Fibroblast of peridontal ligament (primary cell): ENCODE measurements around the gene RET.

Experiments used
- DNase-seq: peaks from one replicate; pipeline ENCODE4 v3.0.0-alpha.2; 2010; ENCODE audit errors: extremely low read depth

Gene RET

DNA sequence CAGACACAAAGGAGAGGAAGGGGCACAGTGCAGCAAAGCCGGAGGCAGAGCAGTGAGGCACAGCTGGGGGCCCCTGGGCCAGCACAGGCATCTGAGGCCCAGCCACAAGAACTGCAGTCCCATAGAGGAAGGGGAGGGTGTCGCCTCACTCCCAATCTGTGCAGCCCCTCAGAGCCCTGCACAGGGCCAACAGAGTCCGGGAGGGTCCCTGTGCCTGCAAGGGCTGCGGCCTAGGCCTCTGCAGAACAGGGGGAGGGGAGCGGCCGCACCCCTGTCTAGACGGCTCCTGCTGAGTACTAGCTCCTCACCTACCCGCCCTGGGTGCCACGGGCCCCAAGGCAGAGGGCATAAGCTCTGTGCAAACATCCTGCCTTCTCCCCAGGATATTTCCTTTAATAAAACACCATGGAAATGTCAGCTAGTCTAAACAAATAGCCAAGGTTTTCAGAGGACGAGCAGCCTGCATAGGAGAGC, 32.4 kb upstream of the RET start:
- DNase-seq: no peak

DNA sequence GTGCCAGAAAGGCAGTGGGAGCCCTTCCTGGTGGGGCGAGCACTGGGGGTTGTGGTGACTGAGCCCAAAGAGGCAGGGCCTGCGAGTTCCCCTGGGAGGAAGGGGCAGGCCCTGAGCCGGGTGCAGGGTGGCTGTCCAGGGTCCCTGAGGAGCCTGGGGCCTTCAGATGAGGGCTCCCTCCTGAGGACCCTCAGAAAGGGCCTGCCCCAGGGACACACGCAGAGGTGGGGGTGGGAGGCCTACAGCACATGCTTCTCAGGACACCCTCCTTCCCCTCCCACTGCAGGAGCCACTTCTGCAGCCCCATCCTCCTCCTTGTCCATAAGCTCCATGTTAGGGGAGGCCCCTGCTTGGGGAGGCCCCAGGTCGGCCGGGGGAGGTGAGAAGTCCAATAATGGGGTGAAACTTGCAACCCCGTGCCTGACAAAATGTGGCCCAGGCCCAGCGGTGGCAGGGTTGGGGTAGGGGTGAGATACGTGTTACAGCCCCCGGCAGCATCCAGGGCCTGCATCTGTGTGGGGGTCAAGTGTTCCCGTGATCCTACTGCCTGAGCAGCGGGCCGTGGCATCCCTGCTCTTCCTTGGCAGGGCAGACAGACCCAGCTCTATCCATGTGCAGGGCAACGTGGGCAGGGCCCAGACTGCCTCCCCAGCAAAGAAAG, 31.8 kb upstream of the RET start:
- no peak for DNase-seq

DNA sequence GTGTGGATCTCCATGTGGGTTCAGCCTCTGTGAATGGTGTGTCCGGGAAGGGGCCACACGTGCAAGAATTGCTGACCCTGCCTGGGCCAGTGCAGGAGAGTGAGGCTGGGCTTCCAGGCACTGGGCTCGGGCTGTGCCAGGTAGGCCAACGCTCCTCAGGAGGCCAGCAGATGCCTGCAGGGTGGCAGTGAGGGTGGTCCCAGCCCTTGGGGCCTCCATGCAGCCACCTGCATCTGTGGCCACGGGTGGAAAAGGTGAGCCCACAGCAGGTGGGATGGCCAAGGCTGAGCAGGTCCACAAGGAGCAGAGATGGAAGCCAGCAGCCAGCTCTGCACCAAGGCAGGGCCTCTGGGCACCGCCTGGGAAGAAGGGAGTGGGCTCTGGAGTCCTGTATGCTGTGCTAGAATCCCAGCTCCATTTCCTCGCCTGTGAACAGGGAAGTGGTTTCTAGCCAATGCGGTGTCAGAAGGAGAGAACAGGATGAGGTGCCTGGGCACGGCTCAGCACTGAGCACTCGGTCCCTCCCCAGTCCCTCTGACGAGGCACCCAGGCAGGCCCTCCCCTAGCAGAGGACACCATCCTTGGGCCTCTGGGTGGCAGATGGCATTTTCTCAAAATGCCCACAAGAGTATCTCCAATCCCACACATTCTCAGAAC, 31.1 kb upstream of the RET start:
- no peak for DNase-seq

DNA sequence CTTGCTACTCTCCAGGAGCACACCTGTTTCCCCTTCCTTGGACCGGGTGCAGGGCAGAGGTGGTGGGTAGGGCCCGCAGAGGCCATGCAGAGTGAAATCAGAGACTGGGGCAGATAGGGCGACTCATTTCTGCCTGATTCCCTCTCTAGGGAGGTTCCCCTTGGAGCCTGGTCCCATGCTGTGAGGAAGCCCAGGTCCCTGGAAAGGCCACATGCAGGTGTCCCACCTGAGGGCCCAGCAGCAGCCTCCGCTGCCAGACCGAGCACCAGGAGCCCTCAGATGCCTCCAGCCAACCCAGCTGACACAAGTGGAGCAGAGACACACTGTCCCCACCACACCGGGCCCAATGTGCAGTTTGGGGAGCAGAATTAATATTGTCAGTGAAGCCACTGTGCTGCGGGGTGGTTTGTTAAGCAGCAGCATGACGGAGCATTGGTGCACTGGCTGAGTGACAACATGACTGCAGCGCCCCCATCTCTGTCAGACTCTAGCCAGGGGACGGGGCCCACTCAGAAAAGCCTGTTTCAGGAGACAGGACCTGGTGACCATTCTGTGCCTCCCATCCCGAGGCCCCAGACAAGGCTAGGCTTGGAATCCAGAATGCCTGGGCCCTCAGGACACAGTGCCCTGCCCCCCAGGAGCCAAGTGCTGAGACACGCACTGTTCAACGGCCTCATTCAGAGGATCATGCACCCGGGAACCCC, 30.4 kb upstream of the RET start:
- DNase-seq: no peak

DNA sequence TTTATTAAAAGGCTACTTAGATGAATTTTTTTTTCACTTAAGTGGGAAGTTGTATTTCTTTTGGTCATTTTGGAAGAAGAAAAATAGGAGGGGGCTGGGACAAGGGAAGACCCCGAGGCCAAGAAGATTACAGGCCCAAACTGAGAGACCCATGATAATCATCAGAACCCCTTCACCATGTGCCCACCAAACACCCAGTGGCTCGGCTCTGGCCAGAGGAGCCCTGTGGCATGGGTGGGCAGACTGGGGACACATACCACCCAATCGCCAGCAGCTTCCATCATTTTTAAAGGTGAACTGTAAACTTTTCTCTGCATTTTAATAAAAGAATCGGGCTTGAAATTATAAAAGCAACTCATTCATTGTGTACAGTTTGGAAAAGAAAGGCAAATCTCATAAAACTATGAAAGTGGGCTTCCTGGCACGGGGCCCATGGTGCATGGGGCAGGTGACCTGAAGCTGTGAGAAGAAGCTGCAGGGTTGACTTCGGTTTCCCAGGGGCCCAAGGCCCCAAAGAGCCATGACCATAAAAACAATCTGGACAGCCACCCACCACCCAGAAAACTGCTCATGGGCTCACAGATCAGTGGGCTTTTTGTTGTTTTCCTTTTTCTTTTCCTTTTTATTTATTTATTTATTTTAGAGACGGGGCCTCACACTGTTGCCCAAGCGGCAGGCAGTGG, 29.4 kb upstream of the RET start:
- DNase-seq: no peak

DNA sequence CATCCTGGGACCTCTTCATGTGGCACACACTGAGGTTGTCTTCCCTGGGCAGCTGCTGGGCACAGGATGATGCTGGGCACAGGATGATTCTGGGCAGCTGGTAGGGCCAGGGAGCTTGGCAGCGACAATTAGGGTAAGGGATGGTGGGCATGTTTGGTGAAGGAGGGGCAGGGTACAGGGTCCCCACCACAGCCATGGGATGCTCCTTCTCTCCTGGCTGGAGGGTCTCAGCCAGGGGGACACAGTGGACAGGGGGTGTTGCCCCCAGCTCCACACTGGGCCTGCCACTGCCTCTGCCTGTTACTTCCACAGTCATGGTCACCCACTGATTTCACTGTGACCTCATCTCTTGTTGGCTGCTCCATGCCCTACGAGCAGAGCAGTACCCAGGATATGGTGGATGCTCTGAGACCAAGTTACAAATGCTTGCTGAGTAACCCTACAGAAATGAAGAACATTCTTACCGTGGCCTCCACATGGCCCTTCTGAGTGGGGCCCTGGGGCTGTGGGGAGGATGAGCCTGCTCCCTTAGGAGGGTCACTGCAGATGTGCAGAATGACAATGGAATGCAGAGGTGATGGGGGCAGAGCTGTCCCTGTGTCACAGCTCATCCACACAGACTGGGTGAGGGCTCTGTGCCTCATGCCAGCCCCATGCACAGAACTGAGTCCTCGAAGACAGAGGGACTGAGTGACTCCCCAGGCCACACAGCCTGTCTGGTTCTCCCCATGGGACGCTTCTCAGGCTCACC, 28.4 kb upstream of the RET start:
- DNase-seq: no peak

DNA sequence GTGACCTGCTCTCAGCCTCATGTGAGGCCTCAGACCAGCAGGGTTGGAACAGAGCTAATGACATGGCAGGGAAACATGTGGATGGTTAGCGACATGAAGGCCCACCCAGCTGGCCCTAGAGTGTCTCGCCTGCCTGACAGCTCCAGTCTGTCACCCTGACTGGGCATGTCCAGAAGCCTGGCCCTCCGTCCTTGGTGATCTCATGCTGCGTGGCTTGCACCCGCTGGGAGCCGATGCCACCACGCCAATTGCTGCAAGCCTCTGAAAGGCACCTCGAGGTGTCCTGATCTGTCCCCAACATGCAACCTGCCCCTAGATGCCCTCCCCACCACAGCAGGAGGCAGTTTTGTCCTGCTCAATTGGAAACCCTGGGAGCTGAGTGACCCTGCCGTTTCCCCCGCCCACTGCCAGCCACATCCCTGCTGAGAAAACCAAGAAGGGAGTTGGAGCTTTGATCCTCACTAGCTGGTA, 27.8 kb upstream of the RET start:
- no peak for DNase-seq

DNA sequence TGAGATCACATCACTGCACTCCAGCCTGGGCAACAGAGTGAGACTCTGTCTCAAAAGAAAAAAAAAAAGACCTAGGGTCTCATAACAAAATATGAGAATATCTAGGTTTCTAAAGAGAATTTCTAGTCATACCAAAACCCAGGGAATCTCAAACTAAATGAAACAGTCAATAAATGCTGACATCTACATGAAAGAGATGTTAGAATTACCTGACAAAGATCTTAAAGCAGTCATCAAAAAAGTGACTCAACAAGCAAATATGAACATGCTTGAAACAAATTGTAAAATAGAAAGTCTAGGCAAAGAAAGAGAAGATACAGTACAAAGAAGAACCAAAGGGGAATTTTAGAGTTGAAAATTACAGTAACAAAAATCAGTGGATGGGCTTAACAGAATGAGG, 26.9 kb upstream of the RET start:
- no peak for DNase-seq

DNA sequence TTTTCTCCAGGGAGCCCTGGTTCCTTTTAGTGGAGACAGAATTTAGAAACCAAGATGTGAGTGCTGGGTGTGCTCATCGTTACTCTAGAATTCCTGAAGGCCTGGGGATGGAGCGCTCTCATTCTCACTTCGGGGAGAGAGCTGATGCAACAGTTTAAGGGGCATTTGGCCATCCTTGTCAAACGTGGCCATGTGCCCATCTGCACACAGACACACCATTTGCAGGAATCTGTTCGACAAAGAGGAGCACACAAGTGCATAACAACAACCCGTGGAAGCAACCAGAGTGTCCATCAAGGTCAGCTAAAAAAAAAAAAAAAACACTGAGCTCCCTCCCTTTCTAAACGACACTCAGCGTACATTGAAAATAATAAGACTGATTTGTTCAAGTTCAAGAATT, 23.0 kb upstream of the RET start:
- DNase-seq: no peak

DNA sequence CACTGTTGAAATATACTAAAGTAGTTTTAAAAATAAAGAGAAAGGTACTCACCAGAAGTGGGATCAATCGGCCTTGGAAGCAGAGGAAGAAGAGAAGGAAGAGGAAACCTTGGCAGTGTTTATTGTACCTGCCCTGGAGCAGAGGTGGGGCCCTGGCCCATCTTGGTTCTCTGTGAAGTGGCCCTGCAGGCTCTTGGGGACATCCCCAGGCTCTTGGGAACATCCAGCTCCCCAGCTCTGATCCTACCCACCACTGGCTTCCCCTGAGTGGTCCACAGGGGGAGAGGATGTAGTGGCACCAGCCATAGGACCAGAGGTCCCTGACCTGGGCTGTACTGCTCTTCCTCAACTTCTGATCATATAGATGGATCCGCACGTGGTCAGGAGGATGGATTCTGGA, 22.3 kb upstream of the RET start:
- no peak for DNase-seq

DNA sequence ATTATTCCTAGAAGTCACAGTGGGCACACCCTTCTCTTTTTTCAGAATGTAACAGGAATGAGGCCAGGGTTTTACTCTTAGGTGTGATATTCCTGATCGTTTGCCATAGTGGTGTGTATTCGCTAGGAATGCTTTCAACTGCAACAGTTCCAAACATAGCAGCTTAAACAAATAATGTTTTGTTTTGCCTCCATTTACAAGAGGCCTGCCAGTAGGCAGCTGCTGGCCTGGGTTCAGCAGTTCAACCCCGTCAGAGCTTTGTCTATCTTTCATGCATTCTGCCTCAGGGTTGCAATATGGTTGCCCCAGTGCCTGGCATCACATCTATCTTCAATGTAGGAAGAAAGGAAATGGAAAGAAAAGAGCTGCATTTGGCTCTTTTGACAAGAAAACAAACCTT, 21.7 kb upstream of the RET start:
- no peak for DNase-seq

DNA sequence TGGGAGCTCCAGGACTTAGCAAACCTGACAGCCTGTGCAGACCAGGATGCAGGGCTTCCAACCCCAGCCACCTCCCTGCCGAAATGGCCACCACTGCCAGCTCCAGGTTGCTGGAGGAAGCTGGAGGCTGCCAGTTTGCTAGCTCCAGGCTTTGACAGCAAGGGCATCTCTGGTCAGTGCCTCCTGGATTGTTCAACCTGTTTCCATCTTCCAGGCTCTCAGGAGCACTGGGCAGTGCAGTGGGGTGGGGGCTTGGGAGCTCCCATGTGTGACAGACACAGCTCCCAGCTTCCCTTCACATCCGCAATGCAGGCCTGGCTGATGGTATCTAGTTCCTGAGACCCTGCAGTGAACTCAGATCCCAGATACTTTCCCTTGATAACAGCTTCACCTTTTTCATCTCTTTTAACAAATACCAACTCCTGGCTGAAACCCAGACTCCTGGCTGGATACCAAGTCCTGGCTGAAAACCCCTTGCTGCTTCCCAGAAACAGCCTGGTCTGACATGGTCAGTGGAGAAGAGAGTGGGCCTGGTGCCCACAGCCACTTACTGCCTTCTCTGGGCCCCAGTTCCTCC, 20.8 kb upstream of the RET start:
- DNase-seq: no peak

DNA sequence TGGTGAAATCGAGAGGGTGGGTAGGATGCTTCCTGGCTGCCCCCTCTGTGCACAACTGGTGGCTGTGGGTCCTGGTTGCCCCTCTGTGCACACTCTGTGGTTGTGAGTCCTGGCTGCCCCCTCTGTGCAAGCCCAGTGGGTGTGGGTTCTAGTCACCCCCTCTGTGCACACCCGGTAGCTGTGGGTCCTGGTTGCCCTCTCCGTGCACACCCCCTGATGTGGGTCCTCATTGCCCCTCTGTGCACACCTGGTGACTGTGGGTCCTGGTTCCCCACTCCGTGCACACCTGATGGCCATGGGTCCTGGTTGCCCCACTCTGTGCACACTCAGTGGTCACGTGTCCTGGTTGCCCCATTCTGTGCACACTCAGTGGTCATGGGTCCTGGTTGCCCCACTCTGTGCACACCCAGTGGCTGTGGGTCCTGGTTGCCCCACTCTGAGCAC, 20.3 kb upstream of the RET start:
- DNase-seq: no peak

DNA sequence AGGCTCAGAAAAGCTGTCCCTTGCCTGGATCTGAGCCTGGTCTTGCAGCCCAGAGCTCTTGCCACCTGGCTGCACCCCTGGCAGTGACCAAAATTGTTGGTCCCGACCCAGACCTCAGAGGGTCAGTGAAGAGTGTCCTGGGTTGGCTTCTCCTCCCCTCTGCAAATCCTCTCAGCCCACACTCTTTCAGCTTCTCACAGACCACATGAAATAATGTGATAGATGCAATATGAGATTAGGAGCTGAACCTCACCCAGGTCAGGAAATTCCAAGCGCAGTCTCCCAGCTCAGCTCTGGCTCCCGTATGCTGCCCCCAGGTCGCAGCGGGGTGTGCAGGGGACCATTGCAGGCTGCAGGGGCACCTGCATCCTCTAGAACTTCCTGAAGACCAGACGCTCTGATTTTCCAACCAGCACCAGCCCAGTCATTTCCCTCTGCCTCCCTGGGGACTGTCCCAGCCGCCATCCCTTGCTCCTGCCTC, 19.6 kb upstream of the RET start:
- no peak for DNase-seq

DNA sequence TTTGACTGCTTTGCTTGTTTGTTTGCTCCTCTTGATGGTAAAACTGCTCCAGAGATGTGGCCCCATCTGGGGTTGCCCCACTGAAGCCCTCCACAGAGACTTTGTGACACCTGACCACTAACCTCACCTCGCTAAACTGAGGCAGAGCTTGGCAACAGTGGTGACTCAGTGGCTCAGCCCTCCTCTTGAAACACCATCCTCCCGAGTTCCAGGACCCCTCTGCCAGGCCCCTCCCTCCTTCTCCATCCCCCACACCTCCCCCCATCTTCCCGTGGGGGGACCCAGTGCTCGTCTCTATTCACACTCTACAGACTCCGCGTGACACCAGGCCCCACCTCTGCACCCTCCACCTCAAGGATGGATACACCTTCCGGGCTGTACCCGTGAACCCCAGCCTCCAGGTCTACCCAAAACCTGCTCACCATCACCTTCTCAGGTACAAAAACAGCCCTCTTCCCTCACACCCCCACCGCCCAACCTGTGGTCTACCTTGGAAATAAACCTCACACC, 19.0 kb upstream of the RET start:
- no peak for DNase-seq

DNA sequence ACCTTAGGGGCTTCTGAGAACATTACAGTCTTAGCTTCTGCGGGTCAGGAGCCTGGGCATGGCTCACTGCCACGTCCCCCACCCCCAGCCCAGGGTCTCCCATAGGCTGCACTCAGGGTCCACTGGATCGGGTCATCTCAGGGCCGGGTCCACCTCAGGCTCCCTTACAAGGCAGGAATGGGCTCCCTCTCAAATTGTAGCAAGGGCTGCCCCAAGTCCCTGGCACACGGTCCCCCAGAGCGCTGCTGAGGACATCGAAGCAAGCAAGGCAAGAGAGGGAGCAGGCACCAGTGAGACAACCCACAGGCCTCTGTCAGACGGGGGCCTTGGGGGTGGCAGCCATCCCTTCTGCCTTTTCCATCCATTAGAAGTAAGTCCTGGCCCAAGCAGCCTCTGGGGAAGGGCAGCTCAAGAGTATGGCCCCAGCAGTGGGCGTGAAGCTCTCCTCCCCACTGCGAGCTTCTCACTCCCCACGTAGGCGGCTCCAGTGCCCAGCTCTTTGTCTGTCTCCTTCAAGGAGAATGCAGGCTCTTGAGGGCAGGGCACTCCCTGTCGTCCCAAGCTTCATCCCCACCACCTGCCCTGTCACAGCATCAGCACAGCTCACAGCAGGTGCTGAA, 18.0 kb upstream of the RET start:
- DNase-seq: no peak

DNA sequence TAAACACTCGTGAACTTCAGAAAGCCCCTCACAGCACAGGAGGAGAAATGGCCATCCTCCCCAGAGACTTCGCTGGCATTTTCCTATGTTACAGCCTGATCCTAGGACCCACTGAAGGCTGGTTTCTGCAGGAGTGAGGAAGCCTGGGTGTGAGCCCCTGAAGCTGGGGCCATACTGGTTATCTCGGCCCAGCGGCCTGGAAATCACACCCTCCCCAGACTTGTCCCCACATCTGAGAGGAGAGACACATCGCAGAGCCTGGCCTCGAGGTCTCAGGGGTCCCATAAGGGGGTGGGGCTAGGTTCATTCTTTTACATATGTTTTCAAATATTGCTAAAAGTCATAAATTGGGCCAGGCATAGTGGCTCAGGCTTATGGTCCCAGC, 17.5 kb upstream of the RET start:
- DNase-seq: no peak

DNA sequence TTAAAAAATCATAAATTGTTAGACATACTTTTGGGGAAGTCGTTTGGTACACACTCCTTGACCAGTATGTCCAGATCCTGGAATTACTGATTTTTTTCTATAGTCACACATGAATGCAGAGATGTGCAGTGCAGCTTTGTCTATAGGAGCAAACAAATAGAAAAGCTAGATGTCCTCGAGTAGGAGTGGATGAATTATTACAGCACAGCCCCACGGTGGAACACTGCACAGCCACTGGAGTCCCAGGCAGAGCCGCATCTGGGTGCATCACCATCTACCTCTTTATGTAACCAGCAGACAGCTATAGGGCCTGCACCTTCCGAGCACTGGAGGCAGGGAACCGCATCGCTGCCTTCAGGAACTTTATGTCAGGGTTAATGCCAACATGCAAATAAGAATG, 17.0 kb upstream of the RET start:
- no peak for DNase-seq

DNA sequence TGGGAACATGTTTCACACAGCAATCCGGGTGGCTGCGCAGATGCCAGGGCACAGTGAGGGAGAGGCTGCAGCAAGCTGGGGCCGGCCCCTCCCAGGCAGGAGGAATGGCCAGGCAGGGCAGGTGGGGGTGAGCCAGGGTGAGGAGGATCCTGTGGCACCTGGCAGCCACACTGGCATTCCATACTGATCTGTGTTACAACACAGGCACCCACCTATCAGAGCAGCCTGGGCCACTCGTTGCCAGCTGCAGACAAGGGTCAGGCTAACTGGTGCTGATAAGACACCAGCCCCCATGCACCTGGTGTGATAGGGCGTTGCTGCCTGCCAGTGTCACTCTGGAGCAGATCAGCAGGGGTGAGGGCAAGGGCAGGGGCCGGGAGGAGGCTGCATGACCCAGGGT, 16.6 kb upstream of the RET start:
- no peak for DNase-seq

DNA sequence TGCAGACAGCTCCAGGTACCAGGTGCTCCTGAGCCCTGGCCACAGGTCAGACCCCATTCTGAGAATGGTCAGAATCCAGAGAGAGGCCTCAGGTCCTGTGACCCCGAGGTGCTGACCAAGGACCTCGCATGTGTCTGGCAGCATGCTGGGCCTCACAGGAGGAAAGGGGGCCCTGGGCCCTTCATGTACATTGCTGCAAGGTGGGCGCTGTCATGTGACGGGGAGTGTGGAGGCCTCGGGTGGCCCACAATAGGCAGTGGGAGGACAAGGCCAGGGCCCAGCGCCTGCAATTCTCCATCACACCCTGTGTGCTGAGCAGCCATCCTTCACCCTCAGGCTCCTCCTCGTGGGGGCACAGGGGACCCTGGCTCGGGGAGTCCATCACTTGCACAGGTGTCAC, 15.5 kb upstream of the RET start:
- no peak for DNase-seq

DNA sequence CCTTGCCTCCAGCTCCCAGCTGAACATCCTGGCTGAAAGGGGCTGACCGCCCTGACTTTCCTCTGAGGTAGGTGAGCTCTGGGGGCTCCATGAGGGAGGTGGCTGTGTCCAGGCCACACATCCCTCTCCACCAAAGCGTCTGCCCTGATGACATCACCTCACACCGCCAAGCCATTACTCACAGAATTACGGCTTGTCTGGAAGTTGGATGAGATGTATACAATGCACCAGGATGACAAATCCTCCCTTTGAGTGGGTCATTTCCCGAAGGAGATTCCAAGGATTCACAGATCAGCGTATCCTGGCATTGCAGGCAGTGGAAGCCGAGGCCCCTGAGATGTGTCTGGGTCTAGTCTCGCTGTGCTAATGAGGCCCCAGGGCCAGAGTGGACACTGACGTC, 15.1 kb upstream of the RET start:
- DNase-seq: no peak
